Measurements from ENCODE around the gene GRIK5.

DNA sequence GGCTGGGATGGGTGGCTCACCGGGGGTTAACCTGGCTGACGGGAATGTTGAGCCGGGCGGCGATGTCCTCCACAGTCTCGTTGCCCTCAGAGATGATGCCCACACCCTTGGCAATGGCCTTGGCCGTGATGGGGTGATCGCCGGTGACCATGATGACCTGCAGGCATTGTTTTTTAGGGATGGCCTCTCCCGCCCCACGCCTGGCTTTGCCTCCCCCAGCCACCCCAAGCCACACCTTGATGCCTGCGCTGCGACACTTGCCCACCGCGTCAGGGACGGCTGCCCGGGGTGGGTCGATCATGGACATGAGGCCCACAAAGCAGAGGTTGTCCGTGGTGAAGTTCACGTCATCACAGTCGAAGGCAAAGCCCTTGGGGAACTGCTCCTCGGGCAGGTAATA is 92.1 kb downstream of the GRIK5 start:
- no peak for TF ChIP-seq EZH2 (IDR thresholded peaks at IDR 0.05; ENCODE audit: borderline replicate concordance, low read depth, low read length, severe bottlenecking)
- no peak for TF ChIP-seq CTCF (IDR thresholded peaks at IDR 0.05; ENCODE audit: borderline replicate concordance, extremely low read depth, low read length, poor library complexity, severe bottlenecking)
